CD4-positive, alpha-beta T cell treated with Interleukin-21 for 1 hour (primary cell): Measurements from ENCODE around the gene STS.

Experiments
- DNase-seq: peaks from one replicate; pipeline ENCODE4 v3.0.0-alpha.2; 2020

STS gene, protein sequence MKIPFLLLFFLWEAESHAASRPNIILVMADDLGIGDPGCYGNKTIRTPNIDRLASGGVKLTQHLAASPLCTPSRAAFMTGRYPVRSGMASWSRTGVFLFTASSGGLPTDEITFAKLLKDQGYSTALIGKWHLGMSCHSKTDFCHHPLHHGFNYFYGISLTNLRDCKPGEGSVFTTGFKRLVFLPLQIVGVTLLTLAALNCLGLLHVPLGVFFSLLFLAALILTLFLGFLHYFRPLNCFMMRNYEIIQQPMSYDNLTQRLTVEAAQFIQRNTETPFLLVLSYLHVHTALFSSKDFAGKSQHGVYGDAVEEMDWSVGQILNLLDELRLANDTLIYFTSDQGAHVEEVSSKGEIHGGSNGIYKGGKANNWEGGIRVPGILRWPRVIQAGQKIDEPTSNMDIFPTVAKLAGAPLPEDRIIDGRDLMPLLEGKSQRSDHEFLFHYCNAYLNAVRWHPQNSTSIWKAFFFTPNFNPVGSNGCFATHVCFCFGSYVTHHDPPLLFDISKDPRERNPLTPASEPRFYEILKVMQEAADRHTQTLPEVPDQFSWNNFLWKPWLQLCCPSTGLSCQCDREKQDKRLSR

DNA sequence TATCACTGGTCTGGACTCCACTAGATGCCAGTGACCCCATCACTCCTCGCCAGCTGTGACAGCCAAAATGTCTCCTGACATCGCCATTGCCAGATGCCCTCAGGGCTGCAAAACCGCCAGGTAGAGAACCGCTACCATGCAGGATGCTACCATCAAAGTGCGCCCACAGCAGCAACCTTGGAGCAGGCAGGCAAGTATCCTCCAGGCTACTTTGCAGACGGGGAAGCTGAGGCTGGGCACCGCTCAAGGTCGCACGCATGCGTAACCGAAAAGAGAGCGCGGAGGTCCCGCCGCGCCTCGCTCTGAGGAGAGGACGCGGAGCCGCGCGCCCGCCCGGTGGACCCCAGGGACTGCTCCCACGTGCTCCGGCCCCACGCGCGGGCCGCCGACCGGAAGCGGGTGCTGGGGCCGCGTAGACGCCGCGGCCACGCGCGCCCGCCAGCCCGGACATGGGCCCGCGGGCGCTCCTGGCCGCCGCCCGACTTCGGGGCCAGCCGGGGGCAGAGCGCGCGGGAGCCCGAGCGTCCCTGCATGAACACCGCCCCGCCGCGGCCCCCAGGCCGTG lies at the start of gene STS:
STS (plus strand) TSS at position 300 of the 565 bp plus-strand sequence. CDS start 105,488 bp downstream, outside the sequence.
- peak; percentile 30 for DNase-seq

DNA sequence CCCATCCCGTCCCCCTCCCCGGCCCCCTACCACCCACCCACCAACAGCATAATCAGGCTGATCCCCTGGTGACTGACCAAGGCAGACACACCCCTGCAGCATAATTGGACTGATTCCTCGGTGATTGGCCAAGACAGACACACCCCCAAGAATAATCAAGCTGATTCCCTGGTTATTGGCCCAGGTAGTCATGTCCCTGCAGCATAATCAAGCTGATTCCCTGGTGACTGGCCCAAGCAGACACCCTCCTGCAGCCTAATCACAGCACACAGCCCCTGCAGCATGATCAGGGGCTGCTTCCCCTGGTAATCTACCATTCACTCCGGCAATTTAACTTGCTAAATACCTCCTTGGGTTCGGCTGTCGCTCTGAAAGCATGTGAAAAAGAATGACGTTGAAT lies 47.5 kb upstream of the STS start:
- DNase-seq = no peak

DNA sequence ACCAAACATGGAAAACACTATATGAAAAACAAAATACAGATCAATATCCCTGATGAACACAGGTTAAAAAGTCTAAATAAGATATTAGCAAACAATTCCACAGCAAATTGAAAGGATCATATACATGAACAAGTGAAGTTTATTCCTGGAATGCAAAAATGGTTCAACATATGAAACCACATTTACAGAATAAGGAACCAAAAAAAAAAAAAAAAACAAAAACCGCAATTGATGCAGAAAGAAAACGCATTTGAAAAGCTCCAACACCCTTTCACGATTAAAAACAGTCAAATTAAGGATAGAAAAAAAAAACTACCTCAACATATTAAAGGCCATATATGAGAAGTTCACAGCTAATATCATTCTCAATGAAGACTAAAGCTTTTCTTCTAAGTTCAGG lies 45.4 kb upstream of the STS start:
- no peak for DNase-seq

DNA sequence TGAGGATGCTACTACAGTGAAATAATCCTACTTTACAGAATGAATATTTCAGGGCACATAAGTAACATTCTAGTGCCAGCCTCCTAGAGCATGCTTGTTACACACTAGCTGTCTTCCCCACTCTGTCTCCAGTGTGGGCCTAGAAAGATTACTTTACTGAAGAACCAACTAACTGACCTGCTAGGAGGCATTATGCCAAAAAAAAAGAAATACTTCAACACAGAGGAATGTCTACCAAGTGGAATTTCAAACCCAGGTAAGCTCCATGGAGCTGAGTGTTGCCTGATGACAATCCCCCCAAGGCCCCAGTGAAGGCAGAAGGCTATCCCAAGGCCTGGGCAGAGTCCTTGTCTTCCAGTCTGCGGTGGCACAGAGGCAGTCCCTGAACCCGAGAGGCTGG lies 40.9 kb upstream of the STS start:
- DNase-seq = no peak

DNA sequence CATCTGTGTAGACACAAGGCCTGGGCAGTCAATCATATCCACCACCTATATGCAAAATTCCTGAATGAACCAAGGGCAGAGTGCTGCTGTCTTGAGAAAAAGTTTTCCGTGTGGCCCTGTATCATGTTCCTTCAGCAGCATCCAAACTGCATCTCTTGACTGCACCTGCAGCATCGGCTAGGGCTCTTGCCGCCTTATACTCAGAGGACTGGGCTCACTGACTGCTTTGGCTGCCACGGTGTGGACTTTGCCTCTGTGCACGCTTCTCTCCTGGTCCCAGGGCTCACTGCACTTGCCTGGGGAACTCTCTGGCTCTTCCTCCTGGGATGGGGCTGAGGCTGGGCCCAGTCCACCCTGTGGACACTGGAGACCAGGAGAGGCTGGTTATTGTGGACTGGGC lies 39.5 kb upstream of the STS start:
- no peak for DNase-seq

DNA sequence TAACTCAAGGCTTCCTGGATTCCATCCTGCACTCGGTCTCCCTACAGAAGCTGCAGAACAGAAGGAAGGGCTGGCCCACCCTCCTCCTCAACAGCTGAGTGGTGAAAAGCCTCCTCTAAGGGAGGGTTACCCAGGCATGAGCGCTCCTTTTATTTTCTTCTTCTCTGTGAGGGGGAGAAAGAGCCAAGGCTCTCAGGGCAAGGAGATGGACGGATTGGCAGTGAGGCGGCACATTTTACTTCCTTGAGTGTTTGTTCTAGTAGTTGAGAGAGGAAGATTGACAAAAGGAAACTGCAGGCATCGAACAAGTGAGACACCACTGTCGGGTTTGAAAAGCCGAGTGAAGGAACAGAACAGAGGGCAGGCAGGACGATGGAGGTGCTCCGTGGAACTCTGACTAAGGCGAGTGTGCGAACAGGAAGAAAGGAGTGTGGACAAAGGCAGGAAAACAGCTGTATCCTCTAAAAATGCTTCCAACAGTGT lies 38.4 kb upstream of the STS start:
- no peak for DNase-seq

DNA sequence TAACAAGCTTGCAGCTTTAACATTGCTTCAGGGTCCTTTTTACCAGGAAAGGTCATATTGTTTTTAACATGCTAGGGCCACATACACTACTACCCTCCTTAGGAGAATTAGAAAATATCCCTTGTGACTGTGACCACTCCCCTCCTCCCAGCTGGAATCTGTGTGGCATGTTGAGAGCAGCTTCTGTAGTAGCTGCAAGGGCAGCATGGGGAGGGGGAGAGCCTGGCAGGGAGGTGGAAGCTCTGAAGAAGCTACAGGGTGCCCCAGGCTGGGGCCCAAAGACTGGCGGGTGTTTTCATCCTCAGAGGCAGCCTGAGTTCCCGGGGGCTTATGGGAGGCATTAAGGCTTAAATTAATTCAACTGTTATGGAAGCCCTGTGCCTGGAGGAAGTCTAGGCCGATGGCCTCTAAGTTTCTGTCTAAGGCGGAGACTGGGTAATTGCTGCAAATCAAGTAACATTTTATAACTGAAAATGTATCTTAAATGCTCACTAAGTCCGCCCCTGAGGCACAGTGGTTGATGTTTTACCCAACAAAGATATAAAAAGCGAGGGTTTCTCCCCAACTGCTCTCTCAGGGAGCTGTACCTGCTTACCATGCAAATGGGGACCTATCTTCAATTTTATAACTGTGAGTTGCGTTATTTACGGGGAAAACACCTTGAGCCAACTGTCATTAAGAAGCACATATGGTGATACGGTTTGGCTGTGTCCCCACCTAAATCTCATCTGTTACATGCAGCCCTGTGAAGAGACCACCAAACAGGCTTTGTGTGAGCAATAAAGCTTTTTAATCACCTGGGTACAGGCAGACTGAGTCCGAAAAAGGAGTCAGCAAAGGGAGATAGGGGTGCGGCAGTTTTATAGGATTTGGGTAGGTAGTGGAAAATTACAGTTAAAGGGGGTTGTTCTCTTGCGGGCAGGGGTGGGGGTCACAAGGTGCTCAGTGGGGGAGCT lies 37.4 kb upstream of the STS start:
- DNase-seq = no peak

DNA sequence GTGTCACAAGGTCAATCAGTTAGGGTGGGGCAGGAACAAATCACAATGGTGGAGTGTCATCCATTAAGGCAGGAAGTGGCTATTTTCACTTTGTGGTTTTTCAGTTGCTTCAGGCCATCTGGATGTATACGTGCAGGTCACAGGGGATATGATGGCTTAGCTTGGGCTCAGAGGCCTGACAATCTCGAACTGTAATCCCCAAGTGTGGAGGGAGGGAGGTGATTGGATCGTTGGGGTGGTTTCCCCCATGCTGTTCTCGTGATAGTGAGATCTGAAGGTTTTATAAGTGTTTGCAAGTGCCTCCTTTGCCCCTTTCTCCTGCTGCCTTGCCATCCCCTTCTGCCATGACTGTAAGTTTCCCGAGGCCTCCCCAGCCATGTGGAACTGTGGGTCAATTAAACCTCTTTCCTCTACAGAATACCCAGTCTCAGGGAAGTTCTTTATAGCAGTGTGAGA lies 36.7 kb upstream of the STS start:
- no peak for DNase-seq

DNA sequence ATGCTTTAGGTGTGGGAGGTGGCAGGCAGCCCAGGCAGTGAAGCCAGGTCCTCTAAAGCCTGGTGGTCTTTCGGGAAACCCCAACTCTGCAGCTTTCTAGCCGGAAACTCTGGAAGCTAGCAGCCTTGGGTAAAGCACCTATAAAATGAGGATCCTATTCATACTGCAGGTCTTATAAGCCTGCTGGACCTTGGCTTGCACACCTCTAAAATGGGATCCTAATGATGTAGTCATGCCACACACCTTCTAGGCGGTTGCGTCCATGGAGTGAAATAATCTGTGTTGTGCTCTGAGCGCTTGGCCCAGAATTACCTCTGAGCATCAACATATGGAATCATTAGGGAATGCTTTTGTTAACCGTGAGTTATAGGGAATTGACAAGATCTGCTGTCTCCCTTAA lies 36.0 kb upstream of the STS start:
- no peak for DNase-seq

DNA sequence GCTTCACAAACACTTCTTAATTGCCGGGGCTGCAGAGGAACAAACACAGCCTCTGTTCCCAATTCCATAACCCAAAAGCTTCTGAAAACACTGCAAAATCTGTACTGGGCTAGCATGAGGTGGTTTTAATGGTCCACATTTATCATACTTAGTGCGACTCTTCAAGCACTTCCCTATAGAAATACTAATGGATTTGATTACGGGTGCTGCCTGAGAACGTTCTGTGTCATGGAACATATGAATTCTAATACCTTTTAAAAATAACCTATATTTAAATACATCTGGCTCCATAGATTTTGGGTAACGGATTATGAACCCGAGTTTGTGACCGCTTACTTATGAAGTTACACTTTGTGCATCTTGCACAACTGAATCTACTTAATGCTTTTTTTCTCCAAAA lies 35.4 kb upstream of the STS start:
- DNase-seq = no peak

DNA sequence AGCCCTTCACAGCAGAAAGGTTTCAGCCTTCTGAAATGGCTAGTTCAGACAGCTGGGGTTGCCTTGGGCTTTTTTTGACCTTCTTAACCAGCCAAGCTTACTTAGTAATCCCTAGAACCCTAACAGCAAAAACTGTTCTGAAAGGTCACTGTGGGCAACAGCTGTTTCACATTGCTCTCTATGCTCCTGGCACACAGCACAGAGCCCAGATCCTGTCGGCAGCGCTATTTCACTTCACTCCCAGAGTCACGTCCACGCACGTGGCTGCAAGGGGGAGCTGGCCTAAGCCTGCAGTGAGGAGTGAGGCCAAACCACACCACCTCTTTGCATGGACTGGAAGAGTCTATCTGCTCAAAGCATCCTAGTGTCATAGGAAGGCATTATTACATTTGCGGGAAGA lies 32.0 kb upstream of the STS start:
- DNase-seq = no peak

DNA sequence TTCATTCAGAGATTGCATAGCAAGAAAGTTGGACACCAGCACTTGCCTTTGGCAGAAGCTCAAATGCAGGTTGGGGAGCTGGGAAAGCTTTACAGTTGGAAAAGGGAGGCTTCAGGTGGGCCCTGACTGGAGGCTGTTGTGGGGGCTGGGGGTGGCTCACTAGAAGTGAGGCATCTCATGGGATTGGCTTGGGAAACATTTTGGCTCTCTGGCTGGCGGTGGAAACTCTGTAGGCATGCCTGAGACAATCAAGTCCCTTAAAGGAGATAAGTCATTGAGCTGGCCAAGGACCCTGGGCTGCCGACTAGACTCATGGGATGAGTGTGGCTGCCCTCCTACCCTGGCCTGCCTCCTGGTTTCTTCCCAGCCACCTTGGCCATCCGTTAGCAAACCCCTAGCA lies 31.4 kb upstream of the STS start:
- DNase-seq = no peak

DNA sequence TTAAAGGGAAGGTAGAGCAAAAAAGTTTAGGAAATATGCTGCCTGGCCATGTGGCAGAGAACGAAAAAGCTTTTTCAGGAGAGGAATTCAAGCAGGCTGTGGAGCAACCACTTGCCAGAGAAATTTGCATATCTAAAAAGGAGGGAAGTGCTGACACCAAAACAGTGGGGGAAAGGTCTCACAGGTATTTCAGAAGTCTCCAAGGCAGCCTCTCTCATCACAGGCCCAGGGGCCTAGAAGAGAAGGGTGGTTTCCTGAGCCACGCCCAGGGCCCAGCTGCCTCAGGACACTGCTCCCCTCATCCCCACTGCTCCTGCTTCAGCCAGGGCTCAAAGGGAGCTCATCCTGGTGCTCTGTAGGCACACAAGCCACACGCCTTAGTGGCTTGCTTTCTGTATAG lies 29.9 kb upstream of the STS start:
- DNase-seq = no peak

DNA sequence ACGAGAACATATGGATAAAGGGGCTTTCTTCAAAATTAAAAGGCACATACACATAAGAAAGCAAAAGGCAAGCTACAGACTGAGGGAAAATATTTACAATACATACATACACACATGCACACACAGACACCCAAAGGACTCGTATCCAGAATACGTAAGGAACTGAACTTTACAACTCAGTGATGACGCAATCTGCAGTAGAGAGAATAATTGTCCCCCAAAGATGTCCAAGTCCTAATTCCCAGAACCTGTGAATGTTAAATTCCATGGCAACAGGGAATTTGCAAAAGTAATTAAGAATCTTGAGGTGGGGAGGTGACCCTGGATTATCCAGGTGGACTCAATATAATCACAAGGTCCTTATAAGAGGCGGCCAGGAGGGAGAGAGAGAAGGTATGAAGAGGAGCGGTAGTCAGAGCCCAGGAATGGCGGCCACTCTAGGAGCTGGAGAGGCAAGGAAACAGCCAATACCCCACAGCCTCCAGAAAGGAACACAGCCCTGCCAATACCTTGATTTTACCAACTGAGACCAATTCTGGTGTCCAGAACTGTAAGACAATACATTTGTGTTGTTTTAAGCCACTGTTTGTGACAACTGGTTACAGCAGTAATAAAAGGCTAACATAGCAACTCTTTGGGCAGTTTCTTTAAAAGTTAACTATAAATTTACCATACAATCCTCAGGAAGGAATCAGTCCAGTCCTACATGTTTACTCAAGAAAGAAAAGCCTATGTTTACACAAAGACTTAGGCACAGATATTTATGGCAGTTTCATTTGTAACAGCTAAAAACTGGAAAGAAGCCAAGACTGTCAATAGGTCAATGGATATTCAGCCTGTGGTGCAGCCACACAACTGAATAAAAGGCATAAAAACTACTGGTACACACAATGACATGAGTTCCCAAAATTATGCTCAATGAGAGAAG lies 27.3 kb upstream of the STS start:
- DNase-seq = no peak

DNA sequence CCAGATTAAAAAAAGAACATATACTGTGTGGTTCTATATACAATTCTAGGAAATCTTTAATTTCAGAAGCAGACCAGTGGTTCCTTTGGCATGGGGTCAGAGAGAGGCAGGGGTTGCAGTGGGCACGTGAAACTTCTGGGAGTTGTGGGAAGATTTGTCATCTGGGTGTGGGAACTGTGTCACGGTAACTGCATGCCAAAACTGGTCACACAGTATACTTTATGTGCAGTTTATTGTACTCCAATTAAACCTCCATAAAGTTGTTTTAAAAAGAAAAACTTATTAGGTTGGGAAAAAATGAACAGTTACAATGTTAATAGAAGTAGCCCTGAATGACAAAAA lies 26.7 kb upstream of the STS start:
- DNase-seq = no peak

DNA sequence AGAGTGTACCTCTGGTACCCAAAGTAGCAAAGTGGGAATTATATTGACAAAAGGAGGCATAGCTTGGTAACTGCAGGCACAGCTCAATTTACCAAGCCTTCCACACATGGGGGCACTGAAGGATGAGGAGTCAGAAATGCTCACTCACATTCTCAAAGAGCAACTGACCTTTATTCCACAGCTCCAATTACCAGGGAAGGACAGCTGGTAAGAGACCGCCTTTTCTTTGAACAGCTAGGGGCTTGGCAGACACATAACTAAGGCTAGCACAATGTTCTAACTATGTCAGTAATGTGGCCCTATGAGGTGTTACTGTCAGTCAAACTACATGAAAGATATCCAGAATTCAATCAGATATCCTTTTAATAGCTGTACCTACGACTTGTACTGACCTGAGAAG lies 20.5 kb upstream of the STS start:
- no peak for DNase-seq

DNA sequence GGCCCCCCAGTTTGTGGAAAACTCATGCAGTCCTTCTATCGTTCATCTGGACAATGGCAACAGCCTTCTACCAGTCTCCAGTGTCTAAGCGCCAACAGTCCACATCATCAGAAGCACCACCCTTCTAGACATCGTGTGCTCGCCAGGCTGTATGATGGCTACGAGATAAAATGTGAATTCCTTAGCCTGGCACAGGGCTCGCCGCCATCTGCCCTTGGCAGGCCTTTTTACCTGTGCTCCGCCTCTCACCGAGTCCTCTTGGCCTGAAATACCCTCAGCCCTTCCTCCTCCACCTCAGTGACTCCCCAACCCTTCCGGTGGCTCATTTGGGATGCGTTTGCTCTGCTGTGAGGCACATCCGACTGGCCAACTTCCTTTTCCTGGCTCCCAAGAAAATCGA lies 15.9 kb upstream of the STS start:
- no peak for DNase-seq

DNA sequence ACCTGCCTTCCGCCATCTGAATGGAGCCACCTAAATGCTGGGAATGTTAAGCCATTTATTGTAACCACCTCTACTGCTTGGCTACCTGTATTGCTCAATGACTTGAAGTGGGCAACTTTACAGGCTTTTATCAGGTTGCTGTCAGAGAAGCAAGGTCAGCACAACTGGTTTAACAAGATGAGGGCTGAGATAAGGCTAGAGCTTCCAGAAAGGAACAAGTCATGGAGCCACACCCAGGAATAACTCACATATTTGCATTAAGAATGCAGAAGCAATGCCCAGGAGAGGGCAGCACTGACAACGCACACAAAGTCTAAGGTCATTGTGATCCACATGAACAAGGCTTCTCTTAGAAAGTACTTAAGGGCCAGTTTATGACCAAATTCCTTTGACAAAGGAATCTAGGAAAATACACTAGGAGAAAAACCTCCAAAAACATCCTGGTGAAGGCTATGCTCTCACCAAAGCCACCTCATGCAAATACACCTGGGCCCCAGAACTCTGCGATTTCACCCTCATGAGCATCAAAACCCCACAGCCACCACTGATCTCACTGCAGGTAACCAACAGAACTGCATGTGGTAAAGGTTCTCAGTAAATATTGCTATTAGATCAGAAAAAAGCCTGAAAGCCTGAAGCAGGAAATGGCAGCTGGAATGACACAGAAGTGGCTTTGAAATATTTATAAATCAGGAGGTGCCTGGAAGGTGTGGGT lies 15.0 kb upstream of the STS start:
- peak; percentile 22 for DNase-seq

DNA sequence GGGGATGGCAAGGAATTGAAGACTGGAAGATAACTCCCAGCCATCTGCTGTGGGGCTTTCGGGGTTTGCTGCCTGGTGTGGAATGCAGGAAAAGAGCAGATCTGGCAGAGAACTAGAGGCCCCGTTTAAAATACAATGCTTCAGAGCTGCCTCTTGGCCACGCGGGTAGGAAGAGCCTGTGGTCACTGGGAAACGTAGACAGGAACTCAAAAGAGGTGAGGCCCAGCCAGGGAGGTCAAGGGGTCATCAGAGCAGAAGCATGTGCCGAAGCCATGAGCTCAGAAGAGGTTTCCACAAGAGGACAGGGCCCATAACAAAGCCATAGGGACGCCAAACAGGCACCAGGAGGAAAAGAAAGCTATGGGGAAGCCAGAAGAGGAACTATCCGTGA lies 14.5 kb upstream of the STS start:
- DNase-seq = no peak

DNA sequence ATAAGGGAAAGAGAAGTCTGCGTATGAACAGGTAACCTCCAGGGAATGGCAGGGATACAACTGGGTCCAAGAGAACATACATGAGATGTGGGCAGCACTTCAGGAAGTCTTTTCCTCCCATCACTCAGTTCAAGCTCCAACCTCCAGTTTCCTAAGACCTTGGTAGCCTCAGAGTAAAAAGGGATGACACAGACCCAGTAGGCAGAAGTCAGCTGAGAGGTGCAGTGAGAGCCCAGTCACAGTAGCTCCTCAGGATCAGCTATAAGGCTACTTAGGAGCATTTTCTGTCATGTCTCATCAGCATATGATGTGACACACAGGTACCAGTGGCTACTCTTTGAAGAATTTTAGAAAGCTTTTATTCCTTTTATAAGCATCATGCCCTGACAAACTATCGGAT lies 12.5 kb upstream of the STS start:
- no peak for DNase-seq
